ENCODE measurements around the gene HEPN1.

Gene HEPN1

DNA sequence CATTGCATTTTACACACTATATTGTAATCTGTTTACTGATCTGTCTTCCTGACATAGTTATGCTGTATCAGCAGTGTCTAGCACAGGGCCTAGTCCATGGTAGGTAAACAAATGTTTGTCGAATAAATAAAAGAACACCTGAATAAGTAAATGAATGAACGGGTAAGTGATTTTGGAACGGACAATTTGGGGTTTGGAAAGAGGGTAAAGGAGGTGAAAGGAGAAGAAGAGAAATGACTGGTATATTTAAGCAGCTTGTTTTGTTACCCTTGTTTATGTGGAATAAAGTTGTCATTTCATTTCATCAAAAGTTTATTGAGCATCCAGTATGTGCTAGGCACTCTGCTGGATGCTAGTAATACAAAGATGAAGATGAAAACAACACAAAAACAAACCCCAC is at the start of gene HEPN1:
TSS of gene HEPN1 (plus strand) at position 301 of the 400 bp plus-strand sequence.
- DNase-seq (ENCODE audit: low spot score) = no peak

- no peak for DNase-seq (ENCODE audit: low spot score)
Measured at GRCh38 chr11:124869331-124869730, 49.7 kb upstream of the HEPN1 start.

- no peak for DNase-seq (ENCODE audit: low spot score)
Measured at GRCh38 chr11:124869856-124870387, 49.1 kb upstream of the HEPN1 start.

- no peak for DNase-seq (ENCODE audit: low spot score)
Measured at GRCh38 chr11:124870430-124870829, 48.6 kb upstream of the HEPN1 start.

DNA sequence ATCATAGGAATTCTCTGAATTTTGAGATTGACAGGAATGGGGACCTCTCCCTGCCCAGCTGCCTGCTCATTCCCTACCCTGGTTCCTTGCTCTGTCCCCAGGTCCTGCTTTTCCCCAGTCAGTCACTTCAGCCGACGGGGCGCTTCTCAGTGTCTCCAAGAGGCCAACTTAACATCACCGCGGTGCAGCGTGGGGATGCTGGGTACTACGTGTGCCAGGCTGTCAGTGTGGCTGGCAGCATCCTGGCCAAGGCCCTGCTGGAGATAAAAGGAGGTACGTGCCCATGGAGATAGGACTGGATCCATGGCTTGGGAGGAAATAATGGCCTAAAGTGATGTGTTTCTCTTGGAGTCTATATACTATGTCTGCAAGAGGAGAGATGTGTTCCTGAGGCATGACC is 46.8 kb upstream of the HEPN1 start:
- DNase-seq (ENCODE audit: low spot score) = no peak

GRCh38 chr11:124872741-124873140 is 46.3 kb upstream of the HEPN1 start:
- no peak for DNase-seq (ENCODE audit: low spot score)

DNA sequence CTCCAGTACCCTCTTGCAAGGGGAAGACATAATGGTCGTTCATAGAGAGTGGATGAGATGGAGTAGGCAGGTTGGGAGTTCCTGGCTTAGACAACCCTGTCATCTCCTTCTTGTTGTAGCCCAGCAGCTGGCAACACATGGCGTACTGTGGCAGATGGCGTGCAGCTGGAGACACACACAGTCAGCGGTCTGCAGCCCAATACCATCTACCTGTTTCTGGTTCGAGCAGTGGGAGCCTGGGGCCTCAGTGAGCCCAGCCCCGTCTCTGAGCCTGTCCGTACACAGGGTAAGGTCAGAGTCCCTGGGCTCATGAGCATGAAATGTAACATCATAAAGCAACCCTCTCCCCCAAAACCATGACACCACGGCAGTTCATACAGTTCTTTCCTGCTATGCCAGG is 45.1 kb upstream of the HEPN1 start:
- DNase-seq (ENCODE audit: low spot score) = no peak

DNA sequence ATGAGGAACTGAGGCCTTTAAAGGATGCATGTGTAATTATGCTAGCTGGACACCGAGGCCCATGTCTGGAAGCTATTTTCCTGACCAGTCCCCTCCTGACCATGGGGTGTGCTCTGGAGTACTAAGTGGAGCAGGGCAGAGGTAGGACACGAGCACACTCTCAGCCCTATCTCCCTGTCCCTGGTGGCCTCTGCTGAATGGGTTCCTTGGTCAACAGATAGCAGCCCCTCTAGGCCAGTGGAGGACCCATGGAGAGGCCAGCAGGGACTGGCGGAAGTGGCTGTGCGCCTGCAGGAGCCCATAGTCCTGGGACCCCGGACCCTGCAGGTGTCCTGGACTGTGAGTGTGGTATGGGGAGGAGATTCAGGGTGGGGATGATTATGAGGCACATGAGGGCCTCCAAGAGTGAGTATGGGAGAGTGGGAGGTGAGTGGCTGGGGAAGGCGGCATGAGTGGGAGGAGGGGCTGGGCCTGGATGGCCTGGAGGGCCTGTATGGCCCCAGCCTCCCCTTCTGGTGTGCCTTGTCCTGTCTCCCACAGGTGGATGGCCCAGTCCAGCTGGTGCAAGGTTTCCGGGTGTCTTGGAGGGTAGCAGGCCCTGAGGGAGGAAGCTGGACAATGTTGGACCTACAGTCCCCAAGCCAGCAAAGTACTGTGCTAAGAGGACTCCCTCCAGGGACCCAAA is 44.3 kb upstream of the HEPN1 start:
- no peak for DNase-seq (ENCODE audit: low spot score)

DNA sequence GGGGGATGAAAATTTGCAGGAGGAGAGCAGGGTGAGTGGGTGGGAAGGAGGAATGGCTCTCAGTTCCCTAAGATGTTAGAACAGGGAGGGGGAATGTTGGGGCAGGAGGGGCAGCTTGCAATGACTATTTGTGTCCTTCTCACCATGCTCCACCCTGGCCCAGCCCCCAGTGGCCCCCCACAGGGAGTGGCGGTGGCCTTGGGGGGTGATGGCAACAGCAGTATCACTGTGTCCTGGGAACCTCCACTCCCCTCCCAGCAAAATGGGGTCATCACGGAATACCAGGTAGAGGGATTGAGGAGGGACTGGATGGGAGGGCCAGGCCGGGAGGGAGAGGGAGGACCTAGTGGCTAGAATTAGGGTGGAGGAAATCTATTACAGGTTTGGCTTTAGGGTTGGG is 43.6 kb upstream of the HEPN1 start:
- DNase-seq (ENCODE audit: low spot score) = no peak

DNA sequence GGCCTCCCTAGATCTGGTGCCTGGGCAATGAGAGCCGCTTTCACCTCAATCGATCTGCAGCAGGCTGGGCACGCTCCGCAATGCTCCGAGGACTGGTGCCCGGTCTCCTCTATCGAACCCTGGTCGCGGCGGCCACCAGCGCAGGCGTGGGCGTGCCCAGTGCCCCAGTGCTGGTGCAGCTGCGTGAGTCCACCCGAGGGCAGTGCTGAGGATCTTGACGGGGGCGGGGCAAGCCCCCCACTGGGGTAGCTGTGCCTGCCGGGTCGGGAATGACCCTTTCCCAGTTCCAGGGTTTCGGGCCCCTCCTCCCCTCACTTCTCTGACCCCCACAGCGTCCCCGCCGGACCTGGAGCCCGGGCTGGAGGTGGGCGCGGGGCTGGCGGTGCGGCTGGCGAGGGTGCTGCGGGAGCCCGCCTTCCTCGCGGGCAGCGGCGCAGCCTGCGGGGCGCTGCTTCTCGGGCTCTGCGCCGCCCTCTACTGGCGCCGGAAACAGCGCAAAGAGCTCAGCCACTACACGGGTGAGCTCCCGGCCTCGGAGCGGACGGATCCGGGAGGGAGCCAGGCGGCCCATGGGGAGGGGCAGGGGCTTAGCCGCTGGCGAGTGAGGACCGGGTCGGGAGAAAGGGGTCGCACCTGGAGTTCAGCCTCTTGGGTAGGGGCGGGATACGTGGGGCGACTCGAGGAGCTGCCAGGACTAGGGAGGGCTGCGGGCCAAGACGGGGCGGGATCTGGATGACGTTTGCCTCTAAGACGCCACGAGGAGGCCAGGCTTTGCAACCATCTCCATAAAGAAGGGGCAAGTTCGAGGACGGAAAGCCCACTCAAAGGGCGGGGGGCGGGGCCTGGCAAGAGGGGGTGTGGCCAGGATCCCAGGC is 42.9 kb upstream of the HEPN1 start:
- DNase-seq (ENCODE audit: low spot score) = peak; percentile 94

DNA sequence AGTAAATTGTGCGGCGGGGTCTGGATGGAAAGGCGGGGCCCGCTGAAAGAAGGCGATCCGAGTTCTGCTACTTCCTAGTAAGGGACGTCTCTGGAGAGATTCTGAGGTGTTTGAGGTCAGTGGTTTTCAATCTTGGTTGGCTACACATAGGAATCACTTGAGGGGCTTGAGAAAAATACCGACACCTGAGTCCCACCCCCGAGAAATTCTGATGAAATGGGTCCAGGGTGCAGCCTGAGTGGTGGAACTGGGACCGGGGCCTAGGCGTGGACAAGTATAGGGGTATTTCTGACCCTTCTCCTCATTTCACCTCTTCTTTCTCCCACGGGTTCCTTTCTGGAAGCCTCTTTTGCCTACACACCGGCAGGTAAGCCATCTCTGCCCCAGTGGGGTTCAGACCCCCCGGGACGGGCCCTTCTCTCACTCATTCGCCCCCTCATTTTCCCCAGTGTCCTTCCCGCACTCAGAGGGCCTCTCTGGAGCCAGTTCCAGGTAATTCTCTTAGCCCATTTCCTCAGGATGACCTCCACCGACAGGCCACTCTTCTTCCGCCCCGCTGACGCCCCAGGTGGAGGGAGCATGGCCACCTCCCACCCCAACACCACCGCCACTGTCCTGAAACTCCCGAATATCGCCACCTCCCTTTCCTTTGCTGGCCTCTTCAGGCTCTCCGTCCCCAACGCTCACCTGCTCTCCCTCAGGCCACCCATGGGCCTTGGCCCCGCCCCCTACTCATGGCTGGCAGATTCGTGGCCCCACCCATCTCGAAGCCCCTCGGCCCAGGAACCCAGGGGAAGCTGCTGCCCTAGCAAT is 42.0 kb upstream of the HEPN1 start:
- DNase-seq (ENCODE audit: low spot score) = no peak

GRCh38 chr11:124877631-124877909 is 41.5 kb upstream of the HEPN1 start:
- DNase-seq (ENCODE audit: low spot score) = no peak

- no peak for DNase-seq (ENCODE audit: low spot score)
Measured at GRCh38 chr11:124877910-124878758, 40.9 kb upstream of the HEPN1 start.

DNA sequence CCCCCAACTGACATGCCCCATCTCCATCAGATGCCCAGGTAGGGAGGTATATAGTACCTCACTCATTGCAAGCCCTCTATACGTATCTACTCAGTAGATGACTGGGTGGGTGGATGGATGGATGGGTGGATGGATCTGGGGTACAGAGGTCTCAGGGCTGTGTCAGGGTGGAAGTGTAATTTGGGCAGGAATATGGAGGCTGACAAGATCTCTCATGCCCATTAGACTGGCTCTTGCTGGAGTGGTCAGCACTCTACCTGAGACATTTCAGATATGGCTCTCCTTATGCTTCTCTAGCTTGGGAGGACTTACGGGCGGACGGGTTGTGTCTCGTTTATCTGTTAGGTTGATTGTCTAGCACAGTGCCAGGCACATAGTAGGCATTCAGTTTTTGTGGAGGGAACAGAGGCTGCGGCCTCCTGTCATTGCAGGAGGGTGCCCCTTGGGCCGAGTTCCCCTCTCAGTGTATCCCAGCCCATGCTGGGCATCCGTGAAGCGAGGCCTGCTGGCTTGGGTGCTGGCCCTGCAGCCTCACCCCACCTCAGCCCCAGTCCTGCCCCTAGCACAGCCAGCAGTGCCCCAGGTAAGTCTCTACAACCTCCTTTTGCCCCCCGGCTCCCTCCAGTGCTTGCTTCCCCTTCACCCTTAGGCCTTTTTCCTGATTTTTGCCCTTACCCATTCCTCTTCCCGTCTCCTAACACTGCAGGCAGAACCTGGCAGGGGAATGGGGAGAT is 40.1 kb upstream of the HEPN1 start:
- no peak for DNase-seq (ENCODE audit: low spot score)

DNA sequence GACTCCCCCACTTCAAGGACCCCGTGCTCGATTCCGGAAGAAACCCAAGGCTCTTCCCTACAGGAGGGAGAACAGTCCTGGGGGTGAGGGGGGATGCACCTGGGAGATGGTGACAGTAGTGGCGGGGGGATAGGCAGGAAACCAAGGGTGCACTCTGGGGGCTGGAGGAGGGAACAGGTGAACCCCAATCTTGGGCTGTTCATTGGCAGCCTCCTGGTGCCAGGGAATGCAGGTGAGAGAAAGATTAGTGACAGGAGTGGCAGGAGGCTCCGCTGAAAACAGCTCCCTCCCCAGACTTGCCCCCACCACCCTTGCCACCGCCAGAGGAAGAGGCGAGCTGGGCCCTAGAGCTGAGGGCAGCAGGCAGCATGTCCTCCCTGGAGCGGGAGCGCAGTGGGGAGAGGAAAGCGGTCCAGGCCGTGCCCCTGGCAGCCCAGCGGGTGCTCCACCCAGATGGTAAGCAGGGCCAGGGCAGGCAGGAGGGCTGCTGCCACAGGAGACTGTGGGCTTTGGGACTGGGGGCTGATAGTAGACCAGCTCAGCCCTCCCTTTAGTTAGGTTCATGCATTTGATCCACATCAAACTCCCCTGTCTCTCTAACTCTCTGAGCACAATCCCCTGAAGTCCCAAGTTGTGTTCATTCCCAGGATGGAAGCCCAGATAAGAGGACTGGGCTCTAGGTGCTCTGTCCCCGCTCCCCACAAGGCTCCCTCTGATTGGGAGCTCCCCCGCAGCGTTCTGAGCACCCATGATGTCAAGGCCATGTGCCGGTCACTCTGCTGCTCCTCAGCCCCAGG is 39.4 kb upstream of the HEPN1 start:
- DNase-seq (ENCODE audit: low spot score) = no peak

GRCh38 chr11:124880290-124880611 is 38.8 kb upstream of the HEPN1 start:
- no peak for DNase-seq (ENCODE audit: low spot score)

DNA sequence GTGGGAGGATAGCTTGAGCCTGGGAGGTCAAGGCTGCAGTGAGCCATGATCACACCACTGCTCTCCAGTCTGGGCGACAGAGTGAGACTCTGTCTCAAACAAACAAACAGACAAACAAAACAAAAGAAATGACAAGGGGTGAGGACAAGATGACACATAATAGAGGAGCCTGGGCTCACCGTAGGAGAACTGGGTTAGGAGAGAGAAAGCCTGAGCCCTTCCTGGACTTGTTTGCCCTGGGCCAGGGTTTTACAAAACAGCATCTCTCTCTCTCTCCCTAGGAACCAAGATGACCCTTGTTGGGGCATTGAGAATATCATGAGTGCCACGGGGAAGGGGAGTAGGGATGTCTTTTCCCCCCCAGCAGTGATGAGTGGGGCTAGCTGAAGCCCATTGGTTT is 38.1 kb upstream of the HEPN1 start:
- no peak for DNase-seq (ENCODE audit: low spot score)

GRCh38 chr11:124882339-124883071 is 36.5 kb upstream of the HEPN1 start:
- DNase-seq (ENCODE audit: low spot score) = no peak

- DNase-seq (ENCODE audit: low spot score) = no peak
Measured at GRCh38 chr11:124884340-124884739, 34.7 kb upstream of the HEPN1 start.
